GM12878 (cell line): ENCODE data around the gene HECTD4. TPM values are rescaled to one million over a fixed set of nuclear protein-coding genes. Genes with fewer than 3 reads are reported as not detected.

Experiments used
- ATF2 ChIP-seq: IDR thresholded peaks from 2 replicates; pipeline ENCODE4 v1.6.1; 2012; ENCODE audit warnings: low read length, inconsistent platforms
- BCL3 ChIP-seq: IDR thresholded peaks from 2 replicates; pipeline ENCODE4 v1.6.1; 2011; ENCODE audit warnings: borderline replicate concordance, low read depth, mild to moderate bottlenecking, moderate library complexity, low read length; ENCODE audit not compliant: insufficient read depth, poor library complexity, severe bottlenecking
- CHD1 ChIP-seq: IDR thresholded peaks from 2 replicates; pipeline ENCODE4 v1.6.1; 2012; ENCODE audit warnings: low read depth, low read length, improper control_type of control experiment
- CREB1 ChIP-seq: IDR thresholded peaks from 2 replicates; pipeline ENCODE4 v1.6.1; 2012; ENCODE audit warnings: low read depth, mild to moderate bottlenecking, inconsistent platforms
- E4F1 ChIP-seq: fragments of 450-650 bp; IDR thresholded peaks from 2 replicates; pipeline ENCODE4 v1.6.1; 2018; ENCODE audit warnings: borderline replicate concordance, mild to moderate bottlenecking; ENCODE audit not compliant: partially characterized antibody
- FOS ChIP-seq: IDR thresholded peaks from 3 replicates; pipeline ENCODE4 v1.6.1; 2011; ENCODE audit warnings: borderline replicate concordance; ENCODE audit not compliant: insufficient read length; ENCODE audit errors: extremely low read depth
- FOXM1 ChIP-seq: IDR thresholded peaks from 2 replicates; pipeline ENCODE4 v1.6.1; 2012; ENCODE audit warnings: low read depth, mild to moderate bottlenecking, inconsistent platforms, low read length, moderate library complexity
- IKZF2 ChIP-seq, 2 experiments: fragments of 450-650 bp; IDR thresholded peaks; 2 replicates each; pipeline ENCODE4 v1.6.1; 2017; ENCODE audit warnings: mild to moderate bottlenecking in 2 of 2, moderate library complexity in 2 of 2
- KDM1A ChIP-seq: fragments of 200-600 bp; sonication (generic); IDR thresholded peaks from 2 replicates; pipeline ENCODE4 v1.6.1; 2016; ENCODE audit warnings: borderline replicate concordance
- PAX5 ChIP-seq: IDR thresholded peaks from 2 replicates; pipeline ENCODE4 v1.6.1; 2011; ENCODE audit warnings: low read depth, low read length, borderline replicate concordance
- PML ChIP-seq: IDR thresholded peaks from 2 replicates; pipeline ENCODE4 v1.6.1; 2012; ENCODE audit warnings: low read length, inconsistent platforms
- POLR2A ChIP-seq: IDR thresholded peaks from 2 replicates; pipeline ENCODE4 v1.6.1; 2011; ENCODE audit warnings: low read depth, mild to moderate bottlenecking, low read length
- POU2F2 ChIP-seq: IDR thresholded peaks from 3 replicates; pipeline ENCODE4 v1.6.1; 2011; ENCODE audit warnings: low read depth, mild to moderate bottlenecking, low read length, borderline replicate concordance
- RAD21 ChIP-seq: IDR thresholded peaks from 2 replicates; pipeline ENCODE4 v1.6.1; 2011; ENCODE audit warnings: mild to moderate bottlenecking, low read depth, low read length, moderate library complexity; ENCODE audit not compliant: insufficient read depth
- ZBTB33 ChIP-seq: fragments of 450-650 bp; IDR thresholded peaks from 2 replicates; pipeline ENCODE4 v1.6.1; 2017; ENCODE audit warnings: mild to moderate bottlenecking
- ZNF274 ChIP-seq: IDR thresholded peaks from one replicate; pipeline ENCODE4 v1.8.0; 2011; ENCODE audit not compliant: insufficient read length, insufficient read depth
- ZNF384 ChIP-seq: IDR thresholded peaks from 2 replicates; pipeline ENCODE4 v1.6.1; 2012; ENCODE audit warnings: low read depth, mild to moderate bottlenecking, low read length, improper control_type of control experiment, borderline replicate concordance
- ZNF687 ChIP-seq: fragments of 450-650 bp; IDR thresholded peaks from 2 replicates; pipeline ENCODE4 v1.6.1; 2017; ENCODE audit warnings: mild to moderate bottlenecking, moderate library complexity
- polyA plus RNA-seq, 11 experiments: library from polyadenylated mRNA; depleted of rRNA in 4 of 11; unstranded in 6 of 11; stranded (reverse) in 5 of 11; fragments of >200 nt; fragmentation: Nextera tagmentation in 4 of 11; fragmentation: Illumina TruSeq in 1 of 11; extraction: Ambion mirVana in 4 of 11; extraction: Trizol in 1 of 11; gene quantifications; 1 replicate in 1 of 11; 2 replicates in 10 of 11; pipeline versions ENCODE4 v1.2.1 to v1.2.3, GENCODE V29; 2011 to 2016; ENCODE audit warnings: inconsistent platforms in 2 of 11, missing spikeins in 2 of 11, low read depth in 1 of 11
- total RNA-seq, 4 experiments: library from RNA; depleted of rRNA in 3 of 4; stranded (reverse); fragments of >200 nt in 3 of 4; fragmentation: Illumina TruSeq in 1 of 4; extraction: Trizol in 1 of 4; gene quantifications; 2 replicates each; pipeline versions ENCODE4 v1.2.1 to v1.2.3, GENCODE V29; 2013 to 2021

HECTD4 gene
- total and polyA plus RNA-seq, 10 of the 15 experiments (the other 5 are each of a cell fraction or from before 2014, with no cell fraction given), result 5.8 to 43.9 (median 17.9) TPM

GRCh38 chr12:112409064-112409905, 27.1 kb upstream of the HECTD4 start, which contains the start of gene RPL6 (continued):
- TF ChIP-seq BCL3 (no peak), ATF2 (0 out of 2 replicates have a peak, but pooled peaks have one; percentile 45), PML (peak; percentile 99), CHD1 (no peak), IKZF2 (IDR thresholded peaks at IDR 0.05) (peak; percentile 67; a peak in 3 of 4 replicates), ZBTB33 (0 out of 2 replicates have a peak, but pooled peaks have one; percentile 16), PAX5 (0 out of 2 replicates have a peak, but pooled peaks have one; percentile 21), POLR2A (peak; percentile 94), RAD21 (no peak), ZNF384 (peak; percentile 72), ZNF687 (peak; percentile 85), E4F1 (peak; percentile 61), FOS (no peak), KDM1A (no peak), POU2F2 (peak; percentile 92), ZNF274 (no peak), FOXM1 (0 out of 2 replicates have a peak, but pooled peaks have one; percentile 34), CREB1 (peak; percentile 68; the same call in 1 of the 2 replicates)
